GM12891 (cell line): ENCODE data around the gene CAMTA1.

Source experiments
- POLR2A ChIP-seq: IDR thresholded peaks from 2 replicates; pipeline ENCODE4 v1.6.1; 2011; ENCODE audit warnings: low read depth, low read length, control low read depth
- POLR2AphosphoS5 ChIP-seq: IDR thresholded peaks from 2 replicates; pipeline ENCODE4 v1.6.1; 2011; ENCODE audit warnings: low read depth, low read length, control low read depth
- TAF1 ChIP-seq: IDR thresholded peaks from 2 replicates; pipeline ENCODE4 v1.6.1; 2011; ENCODE audit warnings: low read depth, low read length, control low read depth

DNA sequence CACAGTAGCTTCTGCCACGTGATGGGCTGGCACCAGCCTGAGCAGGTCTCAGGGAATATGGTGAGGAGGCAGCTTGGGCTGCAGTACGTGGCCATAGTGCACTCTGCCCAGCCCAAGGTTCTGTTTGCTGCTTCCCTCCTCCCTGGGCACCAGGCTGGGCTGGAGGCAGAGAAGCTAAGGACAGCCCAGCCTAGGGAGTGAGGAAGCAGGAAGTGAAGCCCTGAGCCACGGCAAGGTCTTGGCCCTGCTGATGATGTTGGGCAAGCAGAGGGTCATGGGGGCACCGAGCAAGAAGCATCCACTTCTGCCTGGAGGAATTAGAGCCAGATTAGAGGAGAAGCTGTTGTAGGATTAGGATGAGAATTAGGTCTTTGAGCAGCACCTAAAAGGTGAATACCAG lies 659.1 kb downstream of the CAMTA1 start:
- no peak for TF ChIP-seq POLR2A
- TF ChIP-seq POLR2AphosphoS5 = no peak
- TF ChIP-seq TAF1 = no peak
